Hematopoietic multipotent progenitor cell treated with erythropoietin and hydrocortisone succinate and interleukin-3 and kit ligand, for 15 days (in vitro differentiated cells): ENCODE results near the gene ELMO1.
A peak's percentile ranks its signal among the peaks of the same experiment; 100 is the strongest.

Experiments
- DNase-seq: peaks from one replicate; pipeline ENCODE4 v3.0.0-alpha.2; 2015; ENCODE audit warnings: low spot score

ELMO1 gene

GRCh38 chr7:36971515-36972139 is 477.0 kb downstream of the ELMO1 start:
- DNase-seq: no peak

GRCh38 chr7:36970551-36971514 is 477.8 kb downstream of the ELMO1 start:
- DNase-seq: no peak

GRCh38 chr7:36969376-36969775 is 479.3 kb downstream of the ELMO1 start:
- no peak for DNase-seq

- DNase-seq: peak; percentile 12
These were observed 481.3 kb downstream of the ELMO1 start for GRCh38 chr7:36967387-36967786.

GRCh38 chr7:36966636-36967035 is 482.0 kb downstream of the ELMO1 start:
- no peak for DNase-seq

GRCh38 chr7:36966039-36966438 is 482.6 kb downstream of the ELMO1 start:
- DNase-seq: no peak

GRCh38 chr7:36965625-36966024 is 483.0 kb downstream of the ELMO1 start:
- DNase-seq: no peak

- DNase-seq: no peak
These were observed 484.4 kb downstream of the ELMO1 start for GRCh38 chr7:36964297-36964696.

- DNase-seq: no peak
These were observed 486.3 kb downstream of the ELMO1 start for GRCh38 chr7:36962367-36962766.

GRCh38 chr7:36961693-36962092 is 487.0 kb downstream of the ELMO1 start:
- DNase-seq: no peak

GRCh38 chr7:36961097-36961496 is 487.6 kb downstream of the ELMO1 start:
- DNase-seq: no peak

GRCh38 chr7:36960105-36960504 is 488.6 kb downstream of the ELMO1 start:
- DNase-seq: no peak

- no peak for DNase-seq
These were observed 490.4 kb downstream of the ELMO1 start for GRCh38 chr7:36958111-36958733.

- DNase-seq: no peak
These were observed 491.0 kb downstream of the ELMO1 start for GRCh38 chr7:36957620-36958019.

- no peak for DNase-seq
These were observed 491.9 kb downstream of the ELMO1 start for GRCh38 chr7:36956814-36957213.

GRCh38 chr7:36955456-36956129 is 493.1 kb downstream of the ELMO1 start:
- DNase-seq: no peak

GRCh38 chr7:36951257-36951697 is 497.4 kb downstream of the ELMO1 start:
- no peak for DNase-seq

- DNase-seq: no peak
These were observed 498.7 kb downstream of the ELMO1 start for GRCh38 chr7:36949711-36950600.

GRCh38 chr7:36946401-36946739 is 502.3 kb downstream of the ELMO1 start:
- DNase-seq: no peak

- DNase-seq: no peak
These were observed 502.9 kb downstream of the ELMO1 start for GRCh38 chr7:36945612-36946400.

- DNase-seq: no peak
These were observed 503.8 kb downstream of the ELMO1 start for GRCh38 chr7:36944838-36945237.
